GM18507 (cell line): ENCODE results near the gene PLXNB2.
"Not testable (repeated sequence)": the region's sequence is repeated elsewhere in the genome, so short reads cannot be mapped to it uniquely, and the experiment has no call there.

Source experiments
- DNase-seq: peaks from one replicate; pipeline ENCODE4 v3.0.0; 2011; ENCODE audit warnings: low read depth; ENCODE audit not compliant: insufficient read length; ENCODE audit errors: extremely low spot score
- FAIRE-seq: peaks from 2 replicates; lab custom pipeline; 2011; peaks lifted over from hg19 to GRCh38; lab: Jason Lieb, UNC

Gene PLXNB2, protein sequence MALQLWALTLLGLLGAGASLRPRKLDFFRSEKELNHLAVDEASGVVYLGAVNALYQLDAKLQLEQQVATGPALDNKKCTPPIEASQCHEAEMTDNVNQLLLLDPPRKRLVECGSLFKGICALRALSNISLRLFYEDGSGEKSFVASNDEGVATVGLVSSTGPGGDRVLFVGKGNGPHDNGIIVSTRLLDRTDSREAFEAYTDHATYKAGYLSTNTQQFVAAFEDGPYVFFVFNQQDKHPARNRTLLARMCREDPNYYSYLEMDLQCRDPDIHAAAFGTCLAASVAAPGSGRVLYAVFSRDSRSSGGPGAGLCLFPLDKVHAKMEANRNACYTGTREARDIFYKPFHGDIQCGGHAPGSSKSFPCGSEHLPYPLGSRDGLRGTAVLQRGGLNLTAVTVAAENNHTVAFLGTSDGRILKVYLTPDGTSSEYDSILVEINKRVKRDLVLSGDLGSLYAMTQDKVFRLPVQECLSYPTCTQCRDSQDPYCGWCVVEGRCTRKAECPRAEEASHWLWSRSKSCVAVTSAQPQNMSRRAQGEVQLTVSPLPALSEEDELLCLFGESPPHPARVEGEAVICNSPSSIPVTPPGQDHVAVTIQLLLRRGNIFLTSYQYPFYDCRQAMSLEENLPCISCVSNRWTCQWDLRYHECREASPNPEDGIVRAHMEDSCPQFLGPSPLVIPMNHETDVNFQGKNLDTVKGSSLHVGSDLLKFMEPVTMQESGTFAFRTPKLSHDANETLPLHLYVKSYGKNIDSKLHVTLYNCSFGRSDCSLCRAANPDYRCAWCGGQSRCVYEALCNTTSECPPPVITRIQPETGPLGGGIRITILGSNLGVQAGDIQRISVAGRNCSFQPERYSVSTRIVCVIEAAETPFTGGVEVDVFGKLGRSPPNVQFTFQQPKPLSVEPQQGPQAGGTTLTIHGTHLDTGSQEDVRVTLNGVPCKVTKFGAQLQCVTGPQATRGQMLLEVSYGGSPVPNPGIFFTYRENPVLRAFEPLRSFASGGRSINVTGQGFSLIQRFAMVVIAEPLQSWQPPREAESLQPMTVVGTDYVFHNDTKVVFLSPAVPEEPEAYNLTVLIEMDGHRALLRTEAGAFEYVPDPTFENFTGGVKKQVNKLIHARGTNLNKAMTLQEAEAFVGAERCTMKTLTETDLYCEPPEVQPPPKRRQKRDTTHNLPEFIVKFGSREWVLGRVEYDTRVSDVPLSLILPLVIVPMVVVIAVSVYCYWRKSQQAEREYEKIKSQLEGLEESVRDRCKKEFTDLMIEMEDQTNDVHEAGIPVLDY (N-terminal part only)

DNA sequence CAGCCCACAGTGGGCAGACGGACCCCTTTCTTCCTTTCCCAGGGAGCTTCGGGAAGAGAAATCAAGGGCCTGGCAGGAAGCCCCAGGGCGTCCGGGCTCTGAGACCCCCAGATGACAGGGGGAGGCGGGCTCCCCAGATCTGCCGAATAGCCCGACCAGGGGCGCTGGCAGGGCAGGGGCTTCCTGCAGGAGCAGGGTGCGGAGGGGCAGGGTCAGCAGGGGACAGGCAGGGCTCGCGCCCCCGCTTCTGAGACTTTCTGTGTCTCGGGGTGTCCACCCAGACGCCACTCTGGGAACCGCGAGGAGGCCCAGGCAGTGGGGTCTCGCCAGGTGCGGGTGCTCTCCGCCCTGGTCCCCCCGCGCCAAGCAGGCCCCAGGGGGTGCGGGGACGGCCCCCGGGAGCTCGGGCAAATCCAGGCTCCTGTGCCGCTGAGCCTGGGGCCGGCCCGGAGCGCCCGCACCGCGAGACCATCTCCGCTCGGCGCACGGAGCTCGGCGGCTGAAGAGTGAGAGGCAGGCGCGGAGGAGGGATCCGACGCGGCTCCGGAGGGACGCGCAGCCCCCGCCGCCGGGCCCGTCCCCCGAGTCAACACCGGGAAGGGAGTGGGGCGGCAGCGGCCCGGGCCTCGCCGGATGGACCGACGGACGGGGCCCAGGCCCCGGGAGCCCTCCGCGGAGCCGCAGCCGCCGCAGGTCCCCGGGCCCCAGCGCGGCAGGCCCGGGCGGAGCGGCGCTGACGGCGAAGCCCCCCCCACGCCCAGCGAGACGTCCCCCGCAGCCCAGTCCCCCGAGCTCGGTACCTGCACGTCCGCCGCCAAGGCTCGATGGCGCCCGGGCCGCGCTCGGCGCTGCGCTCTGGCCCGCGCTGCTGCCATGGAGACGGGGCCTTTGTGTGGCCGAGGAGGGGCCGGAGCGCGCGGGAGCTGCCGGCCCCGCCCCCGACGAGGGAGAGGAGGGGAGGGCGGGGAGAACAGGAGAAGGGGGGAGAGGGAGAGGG is at the start of gene PLXNB2:
PLXNB2 (minus strand) TSS at position 894 of the 997 bp plus-strand sequence. CDS start 17,062 bp downstream, outside the sequence.
- peak; percentile 84 for FAIRE-seq

DNA sequence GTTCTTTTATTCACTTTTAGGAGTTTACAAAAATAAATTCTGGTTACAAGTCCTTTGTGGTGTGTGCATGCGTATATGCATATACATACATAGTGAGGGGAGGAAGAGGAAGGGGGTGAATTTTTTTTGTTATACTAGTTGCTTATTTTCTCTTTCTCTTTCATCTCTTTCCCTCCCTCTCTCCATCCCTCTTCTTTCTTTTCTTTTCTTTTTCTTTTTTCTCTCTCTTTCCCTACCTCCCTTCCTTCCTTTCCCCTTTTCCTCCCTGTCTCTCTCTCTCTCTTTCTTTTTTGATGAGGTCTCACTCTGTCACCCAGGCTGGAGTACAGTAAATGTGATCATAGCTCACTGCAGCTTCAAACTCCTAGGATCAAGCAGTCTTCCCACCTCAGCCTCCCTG is 49.8 kb upstream of the PLXNB2 start:
- no peak for FAIRE-seq

More for the DNA sequence above, at the start of gene PLXNB2:
- DNase-seq: peak; percentile 73

DNA sequence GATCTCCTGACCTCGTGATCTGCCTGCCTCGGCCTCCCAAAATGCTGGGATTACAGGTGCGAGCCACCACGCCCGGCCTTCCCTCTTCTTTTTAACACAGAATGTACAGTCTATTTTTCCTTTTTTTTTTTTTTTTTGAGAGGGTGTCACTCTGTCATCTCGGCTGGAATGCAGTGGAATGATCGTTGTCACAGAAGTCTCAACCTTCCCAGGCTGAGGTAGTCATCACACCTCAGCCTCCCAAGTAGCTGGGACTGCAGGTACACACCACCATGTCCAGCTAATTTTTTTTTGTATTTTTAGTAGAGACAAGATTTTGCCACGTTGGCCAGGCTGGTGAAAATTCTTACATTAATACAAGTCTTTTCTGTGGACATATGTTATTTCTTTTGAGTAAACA is 48.7 kb upstream of the PLXNB2 start:
- FAIRE-seq (no peak), DNase-seq (no peak)

More for the DNA sequence above, 49.8 kb upstream of the PLXNB2 start:
- no peak for DNase-seq

DNA sequence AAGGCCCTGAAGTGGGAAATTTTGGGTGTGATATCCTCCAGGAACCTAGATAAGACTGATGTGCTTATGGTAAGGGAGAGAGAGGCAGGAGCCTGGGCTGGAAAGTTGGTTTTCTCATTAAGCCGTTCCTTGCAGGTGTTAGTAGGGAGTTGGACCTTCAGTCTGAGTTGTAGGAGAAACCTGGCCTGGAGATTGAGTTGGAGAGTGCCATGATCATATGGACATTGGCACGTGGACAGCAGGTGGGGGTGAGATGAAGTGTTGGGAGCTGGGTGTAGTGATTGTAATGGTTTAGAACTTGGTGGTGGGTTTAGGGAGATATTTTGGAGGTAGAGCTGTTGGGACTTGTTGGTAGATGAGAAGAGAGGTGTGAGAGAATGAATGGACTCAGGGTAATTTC is 40.6 kb upstream of the PLXNB2 start:
- FAIRE-seq (no peak), DNase-seq (no peak)

DNA sequence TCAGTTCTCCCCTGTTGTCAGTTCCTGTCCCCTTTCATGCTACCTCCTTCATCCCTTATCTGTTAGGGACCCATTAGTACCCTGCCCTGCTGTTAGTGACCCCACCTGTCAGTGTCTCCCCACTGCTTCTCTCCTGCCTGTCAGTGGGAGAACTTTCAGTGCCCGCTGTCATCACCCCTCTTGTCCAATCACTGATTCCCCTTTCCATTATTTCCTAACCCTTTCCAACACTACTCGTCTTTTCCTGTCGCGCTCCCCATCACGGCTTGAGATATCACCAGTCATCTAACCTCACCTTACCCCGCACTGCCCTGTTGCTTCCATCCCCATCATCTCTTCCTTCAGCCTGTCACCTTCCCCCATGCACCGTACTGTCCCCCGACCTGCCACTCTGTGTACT is 39.7 kb upstream of the PLXNB2 start:
- FAIRE-seq (no peak), DNase-seq (no peak)

DNA sequence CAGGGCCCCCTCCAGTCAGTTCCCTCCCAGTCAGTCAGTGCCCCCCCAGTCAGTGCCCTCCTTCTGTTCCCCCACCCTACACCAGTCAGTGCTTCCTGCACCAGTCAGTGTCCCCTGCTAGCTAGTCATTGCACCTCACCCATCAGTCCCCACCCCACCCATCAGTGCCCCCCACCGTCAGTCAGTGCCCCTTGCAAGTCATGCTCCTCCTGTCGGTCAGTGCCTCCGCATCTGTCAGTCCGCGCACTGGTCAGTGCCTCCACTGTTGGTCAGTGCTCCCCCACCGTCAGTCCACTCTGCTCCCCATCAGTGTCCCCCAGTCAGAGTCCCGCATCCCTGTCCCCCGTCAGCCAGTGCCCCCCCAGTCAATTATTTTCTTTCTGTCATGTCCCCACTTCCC is 39.0 kb upstream of the PLXNB2 start:
- no peak for FAIRE-seq
- DNase-seq: no peak

DNA sequence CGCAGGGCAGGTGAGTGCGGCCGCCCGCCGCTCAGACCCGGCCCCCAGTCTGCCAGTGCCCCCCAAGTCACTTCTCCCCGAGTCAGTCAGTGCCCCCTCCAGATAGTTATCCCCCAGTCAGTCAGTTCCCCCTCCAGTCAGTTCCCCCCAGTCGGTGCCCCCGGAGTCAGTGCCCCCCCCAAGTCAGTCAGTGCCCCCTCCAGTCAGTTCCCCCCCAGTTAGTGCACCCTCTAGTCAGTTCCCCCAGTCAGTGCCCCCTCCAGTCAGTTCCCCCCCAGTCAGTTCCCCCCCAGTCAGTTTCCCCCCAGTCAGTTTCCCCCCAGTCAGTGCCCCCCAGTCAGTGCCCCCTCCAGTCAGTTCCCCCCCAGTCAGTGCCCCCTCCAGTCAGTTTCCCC is 36.1 kb upstream of the PLXNB2 start:
- FAIRE-seq (no peak), DNase-seq (no peak)

DNA sequence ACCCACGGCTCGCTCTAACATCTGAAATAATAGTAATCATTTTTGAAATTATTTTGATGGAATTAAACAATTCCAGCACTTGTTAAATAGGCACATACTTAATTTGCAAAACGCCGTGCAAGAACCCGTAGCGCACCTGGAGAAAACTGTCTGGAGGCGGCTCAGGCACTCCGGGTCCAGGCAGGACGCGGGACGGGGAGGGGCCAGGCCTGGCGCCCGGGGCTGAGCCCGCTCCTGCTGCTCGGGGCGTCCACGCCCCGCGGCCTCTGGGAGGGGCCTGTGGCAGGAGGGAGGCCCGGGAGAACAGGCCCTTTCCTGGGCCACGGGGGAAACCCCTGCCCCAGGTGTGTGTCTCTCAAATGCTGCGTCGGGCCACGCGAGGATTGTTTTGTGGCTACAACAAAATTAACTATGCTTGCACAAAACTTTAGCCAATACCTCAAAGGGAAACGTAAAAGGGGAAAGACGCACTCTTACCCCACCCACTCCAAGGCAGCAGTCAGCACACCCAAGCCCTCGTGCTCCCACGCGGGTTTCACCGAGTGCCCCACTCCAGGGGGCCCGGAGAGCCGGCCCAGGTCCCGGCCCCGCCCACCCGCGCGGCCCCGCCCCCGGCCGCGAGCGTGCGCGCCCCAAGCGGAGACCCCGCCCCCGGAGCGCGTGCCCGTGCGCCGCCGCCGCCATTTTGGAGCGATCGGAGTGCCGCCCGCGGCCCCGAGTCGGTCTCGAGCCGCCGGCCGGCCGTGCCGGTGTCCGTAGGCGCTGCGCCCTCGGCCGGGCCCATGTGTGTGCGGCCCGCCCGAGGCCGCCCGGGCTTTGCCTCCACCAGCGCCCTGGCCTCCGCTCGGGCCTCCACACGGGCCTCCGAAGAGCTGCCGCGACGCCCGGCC is 35.5 kb upstream of the PLXNB2 start, which contains the start of gene PPP6R2:
PPP6R2 (plus strand) TSS at position 677 of the 890 bp plus-strand sequence. CDS start 50,582 bp downstream, outside the sequence.
- FAIRE-seq (peak; percentile 55), DNase-seq (peak; percentile 76)

DNA sequence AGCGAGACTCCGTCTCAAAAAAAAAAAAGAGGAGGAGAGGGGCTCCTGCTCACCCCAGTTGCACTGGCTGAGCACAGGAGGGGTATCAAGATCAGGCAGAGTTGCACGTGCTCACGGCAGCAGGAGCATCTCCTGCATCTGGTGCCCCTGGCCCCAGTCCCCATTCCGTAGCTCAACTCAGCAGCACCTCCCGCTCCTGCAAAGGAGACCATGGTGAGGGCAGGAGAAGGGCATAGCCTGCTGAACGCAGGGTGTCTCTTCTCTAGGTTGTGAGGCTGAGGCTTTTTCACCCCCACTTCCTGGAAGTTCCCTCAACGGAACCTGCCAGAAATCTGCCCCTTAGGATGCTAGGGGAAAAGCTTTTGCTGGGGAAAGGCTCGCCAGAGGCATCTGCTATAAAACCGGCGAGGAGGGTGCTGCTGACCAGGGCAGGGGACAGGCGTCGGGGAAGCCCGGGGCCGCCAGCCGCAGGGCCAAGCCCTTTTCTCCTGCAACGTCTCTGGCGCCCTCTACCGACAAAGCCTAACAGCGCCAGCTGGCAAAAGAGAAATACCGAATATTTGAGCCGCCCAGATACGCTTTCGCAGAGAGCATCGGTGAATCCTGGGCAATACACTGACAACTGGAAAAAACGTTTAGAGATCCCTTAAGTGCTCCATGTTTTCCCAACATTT is 34.7 kb upstream of the PLXNB2 start:
- DNase-seq: peak; percentile 56
- peak; percentile 83 for FAIRE-seq

DNA sequence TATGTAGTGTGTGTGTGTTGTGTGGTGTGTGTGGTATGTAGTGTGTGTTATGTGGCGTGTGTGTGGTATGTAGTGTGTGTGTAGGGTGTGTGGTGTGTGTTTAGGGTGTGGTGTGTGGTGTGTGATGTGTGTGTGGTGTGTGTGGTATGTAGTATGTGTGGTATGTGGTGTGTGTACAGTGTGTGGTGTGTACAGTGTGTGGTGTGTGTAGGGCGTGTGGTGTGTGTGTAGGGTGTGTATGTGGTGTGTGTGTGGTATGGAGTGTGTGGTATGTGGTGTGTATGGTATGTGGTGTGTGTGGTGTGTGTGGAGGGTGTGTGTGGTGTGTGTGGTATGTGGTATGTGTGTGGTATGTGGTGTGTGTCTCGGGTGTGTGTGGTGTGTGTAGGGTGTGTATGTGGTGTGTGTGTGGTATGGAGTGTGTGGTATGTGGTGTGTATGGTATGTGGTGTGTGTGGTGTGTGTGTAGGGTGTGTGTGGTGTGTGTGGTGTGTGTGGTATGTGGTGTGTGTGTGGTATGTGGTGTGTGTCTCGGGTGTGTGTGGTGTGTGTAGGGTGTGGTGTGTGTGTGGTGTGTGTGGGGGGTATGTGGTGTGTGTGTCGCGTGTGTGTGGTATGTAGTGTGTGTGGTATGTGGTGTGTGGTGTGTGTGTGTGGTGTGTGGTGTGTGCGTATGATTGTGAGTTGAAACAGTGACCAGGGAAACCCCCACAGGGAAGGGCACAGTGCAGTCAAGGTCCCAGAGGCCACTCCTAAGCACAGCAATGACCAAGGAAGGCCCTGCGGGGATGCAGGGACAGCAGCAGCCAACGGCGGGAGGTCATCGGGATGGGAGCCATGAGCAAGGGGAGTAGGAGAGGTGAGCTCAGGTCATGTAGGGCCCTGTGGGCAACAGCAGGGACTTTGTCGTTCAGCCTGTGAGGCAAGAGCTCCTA is 32.8 kb upstream of the PLXNB2 start:
- DNase-seq: no peak
- peak; percentile 15 for FAIRE-seq

DNA sequence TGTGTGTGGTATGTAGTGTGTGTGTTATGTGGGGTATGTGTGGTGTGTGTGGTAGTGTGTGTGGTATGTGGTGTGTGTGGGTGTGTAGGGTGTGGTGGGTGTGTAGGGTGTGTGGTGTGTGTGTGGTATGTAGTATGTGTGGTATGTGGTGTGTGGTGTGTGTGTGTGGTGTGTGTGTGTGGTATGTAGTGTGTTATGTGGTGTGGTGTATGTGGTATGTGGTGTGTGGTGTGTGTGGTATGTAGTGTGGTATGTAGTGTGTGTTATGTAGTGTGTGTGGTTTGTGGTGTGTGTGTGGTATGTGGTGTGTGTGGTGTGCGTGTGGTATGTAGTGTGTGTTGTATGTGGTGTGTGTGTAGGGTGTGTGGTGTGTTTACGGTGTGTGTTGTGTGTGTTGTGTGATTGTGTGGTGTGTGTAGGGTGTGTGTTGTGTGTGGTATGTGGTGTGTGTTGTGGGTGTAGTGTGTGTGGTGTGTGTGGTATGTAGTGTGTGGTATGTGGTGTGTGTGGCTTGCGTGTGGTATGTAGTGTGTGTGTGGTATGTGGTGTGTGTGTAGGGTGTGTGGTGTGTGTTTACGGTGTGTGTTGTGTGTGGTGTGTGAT is 31.5 kb upstream of the PLXNB2 start:
- FAIRE-seq: no peak
- DNase-seq: no peak

DNA sequence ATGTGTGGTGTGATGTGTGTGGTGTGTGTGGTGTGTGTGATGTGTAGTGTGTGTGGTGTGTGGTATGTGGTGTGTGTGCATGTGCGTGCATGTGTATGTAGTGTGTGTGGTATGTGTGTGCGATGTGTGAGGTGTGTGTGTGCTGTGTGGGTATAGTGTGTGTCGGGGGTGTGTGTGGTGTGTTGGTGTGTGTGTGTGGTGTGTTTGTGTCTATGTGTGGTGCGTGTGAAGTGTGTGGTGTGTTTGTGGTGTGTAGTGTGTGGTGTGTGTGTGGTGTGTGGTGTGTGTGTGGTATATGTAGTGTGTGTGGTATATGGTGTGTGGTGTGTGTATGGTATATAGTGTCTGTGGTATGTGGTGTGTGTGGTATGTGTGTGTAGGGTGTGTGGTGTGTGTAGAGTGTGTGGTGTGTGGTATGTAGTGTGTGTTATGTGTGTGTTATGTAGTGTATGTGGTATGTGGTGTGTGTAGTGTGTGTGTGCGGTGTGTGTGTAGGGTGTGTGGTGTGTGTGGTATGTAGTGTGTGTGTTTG is 30.7 kb upstream of the PLXNB2 start:
- DNase-seq (no peak), FAIRE-seq (no peak)

DNA sequence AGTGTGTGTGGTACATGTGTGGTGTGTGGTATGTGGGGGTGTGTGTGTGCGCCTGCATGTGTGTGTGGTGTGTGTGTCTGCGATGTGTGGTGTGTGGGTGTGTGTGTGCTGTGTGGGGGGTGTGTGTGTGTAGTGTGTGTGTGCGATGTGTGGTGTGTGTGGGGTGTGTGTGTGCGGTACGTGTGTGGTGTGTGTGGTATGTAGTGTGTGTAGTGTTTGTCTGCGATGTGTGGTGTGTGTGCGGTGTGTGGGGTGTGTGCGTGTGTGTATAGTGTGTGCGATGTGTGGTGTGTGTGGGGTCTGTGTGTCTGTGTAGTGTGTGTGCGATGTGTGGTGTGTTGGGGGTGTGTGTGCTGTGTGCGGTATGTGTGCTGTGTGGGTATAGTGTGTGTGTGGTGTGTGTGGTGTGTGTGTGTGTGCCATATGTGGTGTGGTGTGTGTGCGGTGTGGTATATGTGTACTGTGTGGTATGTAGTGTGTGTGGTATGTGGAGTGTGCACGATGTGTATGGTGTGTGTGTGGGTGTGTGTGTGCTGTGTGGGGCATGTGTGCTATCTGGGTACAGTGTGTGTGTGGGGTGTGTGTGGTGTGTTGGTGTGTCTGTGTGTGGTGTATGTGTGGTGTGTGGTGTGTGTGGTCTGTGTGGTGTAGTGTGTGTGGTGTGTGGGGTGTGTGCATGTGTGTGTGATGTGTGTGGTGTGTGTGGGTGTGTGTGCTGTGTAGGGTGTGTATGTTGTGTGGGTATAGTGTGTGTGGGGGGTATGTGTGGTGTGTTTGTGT is 30.0 kb upstream of the PLXNB2 start:
- DNase-seq (no peak), FAIRE-seq (no peak)

DNA sequence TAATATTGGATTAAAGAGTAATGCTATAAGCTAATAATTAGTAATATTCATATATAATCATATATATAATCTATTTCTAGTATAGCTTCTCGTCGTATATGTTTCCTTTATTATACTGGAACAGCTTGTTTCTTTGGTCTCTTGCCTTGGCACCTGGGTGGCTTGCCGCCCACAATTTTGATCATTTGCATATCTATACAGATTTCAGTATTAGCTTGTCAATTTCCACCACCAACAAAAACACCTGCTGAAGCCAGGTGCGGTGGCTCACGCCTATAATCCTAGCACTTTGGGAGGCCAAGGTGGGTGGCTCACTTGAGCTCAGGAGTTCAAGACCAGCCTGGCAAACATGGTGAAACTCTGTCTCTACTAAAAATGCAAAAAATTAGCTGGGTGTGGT is 27.0 kb upstream of the PLXNB2 start:
- DNase-seq: not testable (repeated sequence)

DNA sequence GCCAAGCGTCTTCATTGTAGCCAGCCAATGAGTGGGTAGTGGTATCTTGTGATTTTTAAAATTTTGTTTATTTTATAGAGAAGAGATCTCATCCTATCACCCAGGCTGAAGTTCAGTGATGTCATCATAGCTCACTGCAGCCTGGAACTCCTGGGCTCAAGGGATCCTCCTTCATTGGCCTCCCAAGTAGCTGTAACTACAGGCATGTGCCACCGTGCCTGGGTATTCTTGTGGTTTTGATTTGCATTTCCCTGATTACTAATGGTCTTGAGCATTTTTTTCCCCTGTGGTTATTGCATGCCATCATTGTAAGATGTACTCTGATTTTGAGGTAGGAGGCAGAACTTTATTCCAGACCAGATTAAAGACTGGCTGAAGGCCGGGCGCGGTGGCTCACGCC is 21.8 kb upstream of the PLXNB2 start:
- FAIRE-seq: no peak
- no peak for DNase-seq

More for the DNA sequence above, 27.0 kb upstream of the PLXNB2 start:
- FAIRE-seq: not testable (repeated sequence)
